Neural progenitor cell (in vitro differentiated cells): ENCODE measurements around the gene ILRUN. TPM values are rescaled to one million over a fixed set of nuclear protein-coding genes. Genes with fewer than 3 reads are reported as not detected.
"Not testable (repeated sequence)": the region's sequence is repeated elsewhere in the genome, so short reads cannot be mapped to it uniquely, and the experiment has no call there.

Experiments
- DNase-seq: peaks from one replicate; pipeline ENCODE4 v3.0.0-alpha.2; 2016; ENCODE audit warnings: low spot score
- H2AFZ ChIP-seq: fragments of 200-600 bp; sonication (generic); replicated peaks from 2 replicates; pipeline ENCODE4 v1.6.1; 2016; ENCODE audit warnings: antibody characterized with exemption
- H3F3A ChIP-seq: fragments of 200-600 bp; sonication (generic); 2 replicates; pipeline ENCODE4 v1.6.1; 2016; ENCODE audit warnings: antibody characterized with exemption, low read depth
- H3K27ac ChIP-seq: fragments of 200-600 bp; sonication (generic); 2 replicates; pipeline ENCODE4 v1.5.1; 2016; ENCODE audit warnings: mild to moderate bottlenecking
- H3K27me3 ChIP-seq: fragments of 200-600 bp; sonication (generic); 2 replicates; pipeline ENCODE4 v1.6.1; 2016; ENCODE audit warnings: mild to moderate bottlenecking, moderate library complexity
- H3K36me3 ChIP-seq: fragments of 200-600 bp; sonication (generic); 2 replicates; pipeline ENCODE4 v1.5.1; 2016
- H3K4me1 ChIP-seq: fragments of 200-600 bp; sonication (generic); 2 replicates; pipeline ENCODE4 v1.6.1; 2016; ENCODE audit warnings: mixed run types
- H3K4me2 ChIP-seq: fragments of 200-600 bp; sonication (generic); 2 replicates; pipeline ENCODE4 v1.6.1; 2016
- H3K4me3 ChIP-seq: fragments of 200-600 bp; sonication (generic); 2 replicates; pipeline ENCODE4 v1.5.1; 2016
- H3K79me2 ChIP-seq: fragments of 200-600 bp; sonication (generic); 2 replicates; pipeline ENCODE4 v1.6.1; 2016; ENCODE audit warnings: low read depth
- H3K9ac ChIP-seq: fragments of 200-600 bp; sonication (generic); 2 replicates; pipeline ENCODE4 v1.6.1; 2016
- H3K9me3 ChIP-seq: fragments of 200-600 bp; sonication (generic); 2 replicates; pipeline ENCODE4 v1.5.1; 2016; ENCODE audit warnings: low read depth
- H4K20me1 ChIP-seq: fragments of 200-600 bp; sonication (generic); 2 replicates; pipeline ENCODE4 v1.6.1; 2016; ENCODE audit warnings: low read depth
- H3K27ac Mint-ChIP-seq: 3 replicates; pipeline ENCODE4 v1.8.0; 2021; ENCODE audit warnings: mixed read lengths
- H3K27me3 Mint-ChIP-seq: 2 replicates; pipeline ENCODE4 v1.8.0; 2022; ENCODE audit warnings: low read depth, mild to moderate bottlenecking, inconsistent platforms, moderate library complexity, mixed read lengths; ENCODE audit not compliant: insufficient read depth
- H3K36me3 Mint-ChIP-seq: 3 replicates; pipeline ENCODE4 v1.8.0; 2021; ENCODE audit warnings: mixed read lengths
- H3K4me1 Mint-ChIP-seq: 3 replicates; pipeline ENCODE4 v1.8.0; 2021; ENCODE audit warnings: mixed read lengths
- H3K4me3 Mint-ChIP-seq: 3 replicates; pipeline ENCODE4 v1.8.0; 2021; ENCODE audit warnings: mild to moderate bottlenecking, moderate library complexity, mixed read lengths
- H3K9me3 Mint-ChIP-seq: 3 replicates; pipeline ENCODE4 v1.8.0; 2020; ENCODE audit warnings: mixed read lengths
- CTCF ChIP-seq: fragments of 200-600 bp; sonication (generic); IDR thresholded peaks from 2 replicates; pipeline ENCODE4 v1.5.1; 2017; ENCODE audit warnings: antibody characterized with exemption, mild to moderate bottlenecking
- EZH2 ChIP-seq: fragments of 200-600 bp; sonication (generic); IDR thresholded peaks from 2 replicates; pipeline ENCODE4 v1.6.1; 2017; ENCODE audit warnings: antibody characterized with exemption, mild to moderate bottlenecking, moderate library complexity
- EZH2phosphoT487 ChIP-seq: fragments of 200-600 bp; sonication (generic); IDR thresholded peaks from 2 replicates; pipeline ENCODE4 v1.6.1; 2017; ENCODE audit warnings: antibody characterized with exemption
- total RNA-seq: library from RNA; depleted of rRNA; stranded (reverse); fragments of >200 nt; gene quantifications from 2 replicates; pipeline ENCODE4 v1.2.3, GENCODE V29; 2015; ENCODE audit warnings: low replicate concordance

ILRUN gene
- total RNA-seq, 1 donor from 2014 or later, result 33.2 TPM

GRCh38 chr6:34654061-34654710 is 42.4 kb downstream of the ILRUN start:
- H3F3A ChIP-seq, result peaks cover 4% of the 10 kb centered on the region
- H3K4me3 ChIP-seq, result no peak overlapping the region
- Mint-ChIP-seq H3K27me3 (peaks cover 2% of the 10 kb centered on the region), H3K36me3 (peaks cover 4% of the 10 kb centered on the region), H3K4me1 (peaks cover 9% of the 10 kb centered on the region), H3K9me3 (no peaks in the 10 kb centered on the region), H3K27ac (no peak overlapping the region), H3K4me3 (no peak overlapping the region)
- DNase-seq, result no peak
- TF ChIP-seq EZH2, result no peak
- no peak for TF ChIP-seq CTCF
- no peak for TF ChIP-seq EZH2phosphoT487
- H3K27me3 ChIP-seq, result no peaks in the 10 kb centered on the region
- H3K27ac ChIP-seq, result no peak overlapping the region
- H3K4me1 ChIP-seq, result no peaks in the 10 kb centered on the region
- H2AFZ ChIP-seq, result no peak overlapping the region
- H3K9me3 ChIP-seq, result no peaks in the 10 kb centered on the region
- H4K20me1 ChIP-seq, result peaks cover 26% of the 10 kb centered on the region
- H3K79me2 ChIP-seq, result peaks cover 60% of the 10 kb centered on the region
- no peak overlapping the region for H3K4me2 ChIP-seq
- H3K36me3 ChIP-seq, result no peaks in the 10 kb centered on the region
- H3K9ac ChIP-seq, result no peak overlapping the region

GRCh38 chr6:34652263-34652662 is 44.3 kb downstream of the ILRUN start:
- Mint-ChIP-seq H3K36me3 (peaks cover 4% of the 10 kb centered on the region), H3K4me1 (peaks cover 5% of the 10 kb centered on the region), H3K4me3 (no peak overlapping the region), H3K9me3 (no peaks in the 10 kb centered on the region), H3K27me3 (peaks cover 2% of the 10 kb centered on the region), H3K27ac (no peak overlapping the region)
- Histone ChIP-seq H3K27me3 (no peaks in the 10 kb centered on the region), H3K4me3 (no peak overlapping the region), H2AFZ (no peak overlapping the region), H3K27ac (no peak overlapping the region), H3K9ac (no peak overlapping the region), H3K4me1 (no peaks in the 10 kb centered on the region), H3F3A (no peaks in the 10 kb centered on the region), H3K9me3 (no peaks in the 10 kb centered on the region), H3K36me3 (no peaks in the 10 kb centered on the region), H3K4me2 (no peak overlapping the region), H3K79me2 (peaks cover 45% of the 10 kb centered on the region), H4K20me1 (peaks cover 12% of the 10 kb centered on the region)
- DNase-seq, result no peak
- TF ChIP-seq EZH2 (no peak), CTCF (no peak), EZH2phosphoT487 (no peak)

- H3K4me2 ChIP-seq, result no peak overlapping the region
- TF ChIP-seq EZH2phosphoT487 (no peak), EZH2 (no peak)
- DNase-seq, result no peak
- H4K20me1 ChIP-seq, result peaks cover 10% of the 10 kb centered on the region
- Mint-ChIP-seq H3K4me1 (no peaks in the 10 kb centered on the region), H3K27me3 (no peaks in the 10 kb centered on the region), H3K36me3 (peaks cover 9% of the 10 kb centered on the region), H3K9me3 (no peaks in the 10 kb centered on the region), H3K4me3 (no peak overlapping the region), H3K27ac (no peak overlapping the region)
- no peak overlapping the region for H3K9ac ChIP-seq
- no peaks in the 10 kb centered on the region for H3K36me3 ChIP-seq
- H3K9me3 ChIP-seq, result no peaks in the 10 kb centered on the region
- H3K27me3 ChIP-seq, result no peaks in the 10 kb centered on the region
- no peak overlapping the region for H2AFZ ChIP-seq
- peaks cover 43% of the 10 kb centered on the region for H3K79me2 ChIP-seq
- no peaks in the 10 kb centered on the region for H3K4me1 ChIP-seq
- H3K4me3 ChIP-seq, result no peak overlapping the region
- no peak overlapping the region for H3K27ac ChIP-seq
- H3F3A ChIP-seq, result no peaks in the 10 kb centered on the region
Measured at GRCh38 chr6:34650823-34651222, 45.7 kb downstream of the ILRUN start.

- peaks cover 12% of the 10 kb centered on the region for H3K36me3 Mint-ChIP-seq
- not testable (repeated sequence) for H3K4me2 ChIP-seq, H3K27me3 ChIP-seq, H3K27ac Mint-ChIP-seq, H3K4me3 Mint-ChIP-seq, H3F3A ChIP-seq, H3K27ac ChIP-seq, H4K20me1 ChIP-seq, H3K9me3 Mint-ChIP-seq, H3K36me3 ChIP-seq, H3K9me3 ChIP-seq, H3K4me1 Mint-ChIP-seq, DNase-seq, H2AFZ ChIP-seq, H3K27me3 Mint-ChIP-seq, H3K4me1 ChIP-seq, H3K9ac ChIP-seq, H3K4me3 ChIP-seq
- H3K79me2 ChIP-seq, result peaks cover 37% of the 10 kb centered on the region
Measured at GRCh38 chr6:34650232-34650631, 46.3 kb downstream of the ILRUN start.
